K562 (cell line): ENCODE data around the gene MTG2. TPM values are rescaled to one million over a fixed set of nuclear protein-coding genes. Genes with fewer than 3 reads are reported as not detected.

Source experiments
- ATAC-seq: fragments of 200-7000 bp; cut with Tn5 transposase; 3 replicates; pipeline ENCODE4 v1.9.1; 2020; ENCODE audit warnings: moderate library complexity
- BruUV-seq: library from RNA; stranded (reverse); fragments of 400-500 nt; replicated peaks from 2 replicates; lab custom pipeline; 2021; lab: Mats Ljungman, UMichigan
- CTCF ChIA-PET: fragments of 300-600 bp; formaldehyde crosslinking; extraction: SDS; loops from one replicate; lab custom pipeline; 2021; ENCODE audit warnings: low intra/inter-chr PET ratio; lab: Yijun Ruan, JAX
- POLR2A ChIA-PET: fragments of 300-600, 350-650 bp; sonication (Branson Sonifier 250); formaldehyde crosslinking; extraction: SDS; loops from one replicate; lab custom pipeline; 2021; ENCODE audit warnings: antibody characterized with exemption, inconsistent platforms; lab: Yijun Ruan, JAX
- DNase-seq, 4 experiments: peaks; one replicate each; pipeline versions ENCODE4 v3.0.0 to v3.0.0-alpha.2; 2011 to 2018; ENCODE audit warnings: low spot score in 3 of 4, mixed read lengths in 3 of 4; ENCODE audit errors: extremely low read depth in 1 of 4
- FAIRE-seq: peaks from 2 replicates; lab custom pipeline; 2011; peaks lifted over from hg19 to GRCh38; lab: Jason Lieb, UNC
- H2AFZ ChIP-seq: 2 replicates; pipeline ENCODE4 v1.6.0; 2011; ENCODE audit warnings: low read depth, low read length, control low read depth, inconsistent platforms
- H3K27ac ChIP-seq: fragments of 200-600 bp; 3 replicates; pipeline ENCODE4 v1.8.0; 2011; ENCODE audit warnings: low read depth, mild to moderate bottlenecking, control low read depth, inconsistent platforms, low read length, moderate library complexity, mixed read lengths; ENCODE audit errors: extremely low read depth
- H3K27me3 ChIP-seq, 2 experiments: fragments of 300-600 bp in 1 of 2; 2 replicates in 1 of 2; 3 replicates in 1 of 2; pipeline versions ENCODE4 v1.6.0 to v1.8.0; 2011; ENCODE audit warnings: inconsistent platforms in 2 of 2, low read length in 2 of 2, mild to moderate bottlenecking in 1 of 2, mixed read lengths in 1 of 2, moderate library complexity in 1 of 2; ENCODE audit not compliant: control insufficient read depth in 2 of 2, insufficient read depth in 2 of 2
- H3K36me3 ChIP-seq: fragments of 300-600 bp; 3 replicates; pipeline ENCODE4 v1.8.0; 2011; ENCODE audit warnings: mild to moderate bottlenecking, low read length, inconsistent platforms; ENCODE audit not compliant: control insufficient read depth, insufficient read depth
- H3K4me1 ChIP-seq, 2 experiments: fragments of 200-600 bp in 1 of 2; replicated peaks in 1 of 2; 2 replicates in 1 of 2; 3 replicates in 1 of 2; pipeline versions ENCODE4 v1.5.1 to v1.8.0; 2011; ENCODE audit warnings: inconsistent platforms in 2 of 2, low read length in 2 of 2, mild to moderate bottlenecking in 1 of 2, mixed read lengths in 1 of 2, moderate library complexity in 1 of 2; ENCODE audit not compliant: control insufficient read depth in 2 of 2, insufficient read depth in 2 of 2
- H3K4me2 ChIP-seq: 2 replicates; pipeline ENCODE4 v1.6.1; 2011; ENCODE audit warnings: low read length, control low read depth, inconsistent platforms, mixed read lengths; ENCODE audit not compliant: insufficient read depth
- H3K4me3 ChIP-seq: fragments of 200-600 bp; sonication (generic), shearing (Covaris generic); 2 replicates; pipeline ENCODE4 v1.5.1; 2016; ENCODE audit warnings: control low read depth, inconsistent platforms
- H3K79me2 ChIP-seq: fragments of 200-600 bp; 3 replicates; pipeline ENCODE4 v1.8.0; 2011; ENCODE audit warnings: low read length, inconsistent platforms; ENCODE audit not compliant: control insufficient read depth, insufficient read depth
- H3K9ac ChIP-seq, 2 experiments: 2 replicates each; pipeline versions ENCODE4 v1.6.0 to v1.6.1; 2011; ENCODE audit warnings: low read depth in 2 of 2, low read length in 2 of 2, control low read depth in 1 of 2, inconsistent platforms in 1 of 2, mild to moderate bottlenecking in 1 of 2, mixed read lengths in 1 of 2; ENCODE audit not compliant: insufficient read depth in 1 of 2
- H3K9me1 ChIP-seq: one replicate; pipeline ENCODE4 v1.6.0; 2011; ENCODE audit warnings: inconsistent platforms, mild to moderate bottlenecking, low read length, moderate library complexity; ENCODE audit not compliant: control insufficient read depth, insufficient read depth
- H3K9me3 ChIP-seq: replicated peaks from 2 replicates; pipeline ENCODE4 v1.5.1; 2011; ENCODE audit warnings: low read depth, low read length, inconsistent platforms; ENCODE audit not compliant: control insufficient read depth, insufficient read depth
- H4K20me1 ChIP-seq: replicated peaks from 2 replicates; pipeline ENCODE4 v1.6.1; 2011; ENCODE audit warnings: low read length, inconsistent platforms, mixed read lengths; ENCODE audit not compliant: control insufficient read depth, insufficient read depth
- BCOR ChIP-seq: fragments of 450-650 bp; IDR thresholded peaks from 2 replicates; pipeline ENCODE4 v1.6.1; 2016
- DLX4 ChIP-seq: fragments of 250-450 bp; sonication (Bioruptor Pico); IDR thresholded peaks from 2 replicates; pipeline ENCODE4 v1.6.1; 2021; ENCODE audit warnings: mild to moderate bottlenecking
- FOXP1 ChIP-seq: sonication (generic); formaldehyde crosslinking; IDR thresholded peaks from 2 replicates; pipeline ENCODE4 v1.8.0; 2022; ENCODE audit warnings: mild to moderate bottlenecking, missing genetic modification reagents
- MAFK ChIP-seq: IDR thresholded peaks from 2 replicates; pipeline ENCODE4 v1.6.1; 2011; ENCODE audit warnings: low read length, improper control_type of control experiment
- PTRF ChIP-seq: fragments of 450-650 bp; IDR thresholded peaks from 2 replicates; pipeline ENCODE4 v1.6.1; 2016; ENCODE audit warnings: mild to moderate bottlenecking, missing genetic modification characterization, missing compliant biosample characterization
- SFPQ ChIP-seq: fragments of 200-400 bp; formaldehyde crosslinking; IDR thresholded peaks from 2 replicates; pipeline ENCODE4 v1.6.1; 2017; ENCODE audit warnings: mild to moderate bottlenecking, low read depth, low read length, moderate library complexity
- SNAPC5 ChIP-seq: fragments of 250-450 bp; sonication (Bioruptor Pico); IDR thresholded peaks from 2 replicates; pipeline ENCODE4 v1.8.0; 2021; ENCODE audit warnings: moderate library complexity, mild to moderate bottlenecking, inconsistent platforms
- TSC22D4 ChIP-seq: fragments of 450-650 bp; IDR thresholded peaks from 2 replicates; pipeline ENCODE4 v1.6.1; 2016; ENCODE audit warnings: missing genetic modification characterization, missing biosample characterization, control low read depth
- ZNF311 ChIP-seq: fragments of 250-450 bp; sonication (Bioruptor Pico); IDR thresholded peaks from 2 replicates; pipeline ENCODE4 v1.4.0; 2020; ENCODE audit warnings: mild to moderate bottlenecking, moderate library complexity
- WGBS: fragments of 100-300 bp; shearing (Covaris generic); methylation state at CpG from one replicate; pipeline ENCODE4 v1.1.6; 2016; ENCODE audit warnings: low coverage, mixed read lengths; ENCODE audit not compliant: insufficient coverage; ENCODE audit errors: missing lambda C conversion rate; 5-methylcytosine and 5-hydroxymethylcytosine counted together
- in situ Hi-C: fragments of 300-500 bp; cut with MboI; formaldehyde crosslinking; loops from 4 replicates; pipeline ENCODE4 v1.15.0; 2018; ENCODE audit warnings: inconsistent platforms, mixed read lengths
- intact Hi-C: fragments of 100-400 bp; cut with micrococcal nuclease; formaldehyde crosslinking; loops from 2 replicates; pipeline ENCODE4 v1.14.2; 2022
- polyA plus RNA-seq, 8 experiments: library from polyadenylated mRNA; depleted of rRNA in 4 of 8; stranded (reverse) in 5 of 8; unstranded in 3 of 8; fragments of >200 nt; fragmentation: Nextera tagmentation in 2 of 8; fragmentation: Illumina TruSeq in 1 of 8; extraction: Ambion mirVana in 2 of 8; extraction: Trizol in 1 of 8; gene quantifications; 2 replicates each; pipeline versions ENCODE4 v1.2.1 to v1.2.3, GENCODE V29; 2011 to 2014; ENCODE audit warnings: inconsistent platforms in 1 of 8, missing spikeins in 1 of 8
- total RNA-seq, 7 experiments: library from RNA; depleted of rRNA in 6 of 7; stranded (reverse); fragments of >200 nt in 6 of 7; fragmentation: Illumina TruSeq in 2 of 7; extraction: Trizol in 2 of 7; gene quantifications; 2 replicates each; pipeline versions ENCODE4 v1.2.1 to v1.2.3, GENCODE V29; 2011 to 2021; ENCODE audit warnings: low replicate concordance in 1 of 7
- TF ChIP-seq, protein P1 (sequence below): sonication (generic); formaldehyde crosslinking; IDR thresholded peaks from 2 replicates; pipeline ENCODE4 v1.8.1; 2023; ENCODE audit warnings: mild to moderate bottlenecking, missing genetic modification reagents

The MTG2 gene
- total and polyA plus RNA-seq, 9 of the 15 experiments (the other 6 are each of a cell fraction or from before 2014, with no cell fraction given): 8.7 to 67.5 (median 44.5) TPM

- TF ChIP-seq MAFK: no peak
- TF ChIP-seq, all 486 proteins: peak for 185
Measured at GRCh38 chr20:62182469-62183425, at the start of gene MTG2 (continued).

DNA sequence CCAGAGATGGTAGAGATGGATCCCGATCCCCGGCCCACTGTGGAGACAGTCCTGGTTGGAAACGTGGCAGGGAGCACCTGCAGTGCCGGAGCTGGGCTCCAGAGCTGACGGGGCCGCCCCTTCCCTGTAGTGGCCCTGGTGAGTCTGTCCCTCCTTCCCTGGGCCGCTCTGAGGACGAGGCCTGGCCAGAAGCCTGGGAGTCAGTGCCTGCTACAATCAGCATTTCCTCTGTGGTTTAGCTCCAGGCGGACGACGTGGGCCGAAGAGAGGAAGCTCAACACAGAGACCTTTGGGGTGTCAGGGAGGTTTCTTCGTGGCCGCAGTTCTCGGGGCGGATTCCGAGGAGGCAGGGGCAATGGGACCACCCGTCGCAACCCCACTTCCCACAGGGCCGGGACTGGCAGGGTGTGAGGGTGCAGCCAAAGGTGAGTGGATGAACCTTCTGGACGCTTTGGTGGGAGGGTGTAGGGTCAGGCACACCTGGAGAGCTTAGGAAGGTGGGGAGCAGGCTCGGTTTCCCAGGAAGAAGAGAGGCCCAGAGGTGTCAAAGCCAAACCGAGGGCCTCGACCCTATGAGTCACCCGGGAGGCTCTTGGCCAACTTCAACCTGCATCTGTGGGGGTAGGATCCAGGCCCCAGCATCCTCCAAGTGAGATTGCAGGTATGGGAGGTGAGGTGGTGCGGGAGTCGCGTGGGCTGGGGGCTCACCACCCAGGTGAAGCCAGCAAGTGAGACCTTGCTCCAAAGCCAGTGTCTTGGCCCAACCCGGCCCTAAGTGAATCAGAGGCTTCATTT lies 49.6 kb upstream of the MTG2 start:
- POLR2A ChIA-PET: interaction anchor here (0.6 to 7.8 kb wide), 8 partner anchors 8 to 122 kb away, joined by 3 to 78 read pairs (median 4); partner anchors contain the start of genes LSM14B and TAF4
- Histone ChIP-seq H3K9ac (no peak overlapping the region), H3K79me2 (no peaks in the 10 kb centered on the region), H3K27me3 (no peaks in the 10 kb centered on the region), H3K36me3 (peaks cover 97% of the 10 kb centered on the region), H3K9me3 (no peaks in the 10 kb centered on the region), H3K4me1 (peaks cover 0 to 4% of the 10 kb centered on the region in 2 experiments; a peak in 1 of 5 replicates), H2AFZ (no peak overlapping the region), H3K27ac (no peak overlapping the region), H3K9me1 (no peaks in the 10 kb centered on the region), H4K20me1 (peaks cover 19% of the 10 kb centered on the region), H3K4me2 (no peak overlapping the region), H3K4me3 (no peak overlapping the region)
- in situ Hi-C loops: no loop called here
- FAIRE-seq: no peak
- intact Hi-C loops: no loop called here
- BruUV-seq: no TSS peak
- 92% methylated on average over 22 of the region's 29 CpGs for WGBS
- CTCF ChIA-PET: no interaction called here
- no peak for ATAC-seq
- DNase-seq: no peak
- TF ChIP-seq BCOR: no peak
- TF ChIP-seq PTRF (tag): no peak
- TF ChIP-seq DLX4 (CRISPR knock-in tag): no peak
- no peak for TF ChIP-seq ZNF311 (CRISPR knock-in tag)
- TF ChIP-seq SNAPC5 (CRISPR knock-in tag): no peak
- TF ChIP-seq SFPQ: no peak
- TF ChIP-seq, protein P1, sequence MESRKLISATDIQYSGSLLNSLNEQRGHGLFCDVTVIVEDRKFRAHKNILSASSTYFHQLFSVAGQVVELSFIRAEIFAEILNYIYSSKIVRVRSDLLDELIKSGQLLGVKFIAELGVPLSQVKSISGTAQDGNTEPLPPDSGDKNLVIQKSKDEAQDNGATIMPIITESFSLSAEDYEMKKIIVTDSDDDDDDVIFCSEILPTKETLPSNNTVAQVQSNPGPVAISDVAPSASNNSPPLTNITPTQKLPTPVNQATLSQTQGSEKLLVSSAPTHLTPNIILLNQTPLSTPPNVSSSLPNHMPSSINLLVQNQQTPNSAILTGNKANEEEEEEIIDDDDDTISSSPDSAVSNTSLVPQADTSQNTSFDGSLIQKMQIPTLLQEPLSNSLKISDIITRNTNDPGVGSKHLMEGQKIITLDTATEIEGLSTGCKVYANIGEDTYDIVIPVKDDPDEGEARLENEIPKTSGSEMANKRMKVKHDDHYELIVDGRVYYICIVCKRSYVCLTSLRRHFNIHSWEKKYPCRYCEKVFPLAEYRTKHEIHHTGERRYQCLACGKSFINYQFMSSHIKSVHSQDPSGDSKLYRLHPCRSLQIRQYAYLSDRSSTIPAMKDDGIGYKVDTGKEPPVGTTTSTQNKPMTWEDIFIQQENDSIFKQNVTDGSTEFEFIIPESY (CRISPR knock-in tag): no peak
- TF ChIP-seq TSC22D4 (tag): no peak
- no peak for TF ChIP-seq FOXP1 (CRISPR knock-in tag)
